T-helper 1 cell (primary cell): ENCODE results near the gene ALKBH2.

Experiments
- DNase-seq, 5 donors: peaks; one replicate each; pipeline ENCODE4 v3.0.0-alpha.2; 2012 to 2020
- total RNA-seq, 4 donors: gene quantifications; one replicate each; lab custom pipeline; 2026; lab: John Stamatoyannopoulos, UW

ALKBH2 gene
- total RNA-seq: 5.1 to 8.9 (median 6.2) reads per million in 4 donors

DNA sequence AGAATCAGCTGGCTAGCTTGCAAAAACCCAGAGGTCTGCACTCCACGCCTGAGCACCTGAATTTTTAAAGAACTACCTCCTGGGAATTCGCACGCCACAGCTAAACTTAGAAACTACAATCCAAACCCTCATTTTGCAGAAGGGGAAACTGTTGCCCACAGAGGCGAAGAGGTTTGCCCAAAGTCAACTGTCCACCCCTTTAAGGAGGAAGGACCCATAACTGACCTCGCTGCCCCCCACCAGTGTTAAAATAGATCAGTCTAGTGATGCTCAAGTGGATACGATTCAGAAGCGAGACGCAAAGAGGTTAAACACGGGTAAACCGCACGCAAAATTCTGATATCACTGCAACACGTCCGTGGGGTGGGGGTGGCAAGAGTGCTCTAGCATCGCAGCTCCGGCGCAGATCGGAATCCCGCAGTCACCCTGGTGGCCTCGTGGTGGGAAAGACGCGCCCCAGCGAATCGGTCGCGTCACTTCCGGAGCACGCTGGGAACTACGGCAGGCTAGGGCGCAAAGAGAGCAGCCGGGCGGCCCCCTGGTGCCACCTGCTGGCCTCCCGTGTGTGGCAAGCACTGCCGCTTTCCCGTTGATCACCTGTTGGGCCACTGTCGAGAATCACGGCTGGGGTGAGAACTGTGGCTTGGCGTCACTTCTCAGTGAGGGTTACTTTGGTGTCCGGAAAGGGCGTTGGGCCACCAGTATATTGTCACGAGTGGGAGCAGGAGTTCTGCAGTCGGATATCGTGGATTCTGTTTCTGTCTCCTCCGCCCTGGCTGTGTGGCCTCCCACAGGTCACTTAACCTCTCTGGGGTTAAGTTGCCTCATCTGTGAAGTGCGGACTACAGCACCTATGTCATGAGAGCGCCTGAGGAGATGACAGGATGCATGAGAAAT, at the start of gene ALKBH2:
Gene ALKBH2, minus strand, starts transcription at position 451 of the 897 bp plus-strand sequence. CDS start 686 bp downstream, outside the sequence.
- peak; percentile 89 to 94 (median 93) for DNase-seq

DNA sequence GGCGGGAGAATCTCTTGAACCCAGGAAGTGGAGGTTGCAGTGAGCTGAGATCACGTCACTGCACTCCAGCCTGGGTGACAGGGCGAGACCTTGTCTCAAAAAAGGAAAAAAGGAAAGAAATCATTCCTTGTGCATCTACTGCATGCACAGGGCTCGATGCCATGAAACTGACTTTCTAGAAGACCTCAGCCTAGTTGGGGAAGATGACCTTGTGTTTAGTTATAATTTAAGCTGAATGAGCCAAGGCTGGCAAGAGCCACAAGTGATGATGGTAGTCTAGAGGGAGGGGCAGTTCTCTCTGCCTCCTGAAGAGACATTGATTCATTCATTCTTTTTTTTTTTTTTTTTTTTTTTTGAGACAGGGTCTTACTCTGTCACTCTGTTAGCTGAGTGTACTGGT, 47.3 kb upstream of the ALKBH2 start:
- DNase-seq: no peak

GRCh38 chr12:109139791-109140190, 46.5 kb upstream of the ALKBH2 start:
- DNase-seq: no peak

- no peak for DNase-seq
Measured at GRCh38 chr12:109139360-109139759, 46.1 kb upstream of the ALKBH2 start.

GRCh38 chr12:109137055-109137454, 43.8 kb upstream of the ALKBH2 start:
- DNase-seq: no peak

DNA sequence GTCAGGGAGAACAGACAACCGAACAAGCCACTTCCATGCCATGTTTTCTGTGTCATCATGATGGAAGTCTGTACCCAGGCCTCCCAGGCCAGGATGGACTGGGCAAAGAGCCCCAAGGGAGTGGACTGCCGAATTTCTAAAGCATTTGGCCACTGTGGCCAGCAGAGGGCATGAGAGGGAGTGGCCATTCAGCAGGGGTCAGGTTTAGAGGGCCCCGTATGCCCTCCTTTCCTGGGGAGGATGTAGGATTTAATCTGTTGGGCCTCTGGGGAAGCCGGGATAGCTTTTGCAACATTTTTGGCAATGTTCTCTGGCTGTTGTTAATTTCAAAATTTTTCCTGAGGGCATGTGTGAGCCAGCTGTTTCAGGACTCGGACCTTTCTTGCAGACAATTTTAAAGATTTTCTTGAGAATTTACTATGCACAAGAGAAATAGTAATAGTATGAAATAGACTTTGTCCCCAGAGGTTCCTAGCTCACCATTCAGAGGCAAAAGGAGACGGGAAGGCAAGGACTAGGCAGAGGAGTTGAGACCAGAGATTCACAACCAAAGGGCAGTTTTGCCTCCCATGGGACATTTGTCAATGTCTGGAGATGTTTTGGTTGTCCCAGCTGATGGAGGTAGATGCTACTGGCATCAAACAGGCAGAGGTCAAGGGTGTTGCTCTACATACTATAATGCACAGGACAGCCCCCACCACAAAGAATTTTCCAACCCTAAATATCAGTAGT, 41.1 kb upstream of the ALKBH2 start:
- no peak for DNase-seq

- no peak for DNase-seq
Measured at GRCh38 chr12:109131154-109132050, 38.1 kb upstream of the ALKBH2 start.

DNA sequence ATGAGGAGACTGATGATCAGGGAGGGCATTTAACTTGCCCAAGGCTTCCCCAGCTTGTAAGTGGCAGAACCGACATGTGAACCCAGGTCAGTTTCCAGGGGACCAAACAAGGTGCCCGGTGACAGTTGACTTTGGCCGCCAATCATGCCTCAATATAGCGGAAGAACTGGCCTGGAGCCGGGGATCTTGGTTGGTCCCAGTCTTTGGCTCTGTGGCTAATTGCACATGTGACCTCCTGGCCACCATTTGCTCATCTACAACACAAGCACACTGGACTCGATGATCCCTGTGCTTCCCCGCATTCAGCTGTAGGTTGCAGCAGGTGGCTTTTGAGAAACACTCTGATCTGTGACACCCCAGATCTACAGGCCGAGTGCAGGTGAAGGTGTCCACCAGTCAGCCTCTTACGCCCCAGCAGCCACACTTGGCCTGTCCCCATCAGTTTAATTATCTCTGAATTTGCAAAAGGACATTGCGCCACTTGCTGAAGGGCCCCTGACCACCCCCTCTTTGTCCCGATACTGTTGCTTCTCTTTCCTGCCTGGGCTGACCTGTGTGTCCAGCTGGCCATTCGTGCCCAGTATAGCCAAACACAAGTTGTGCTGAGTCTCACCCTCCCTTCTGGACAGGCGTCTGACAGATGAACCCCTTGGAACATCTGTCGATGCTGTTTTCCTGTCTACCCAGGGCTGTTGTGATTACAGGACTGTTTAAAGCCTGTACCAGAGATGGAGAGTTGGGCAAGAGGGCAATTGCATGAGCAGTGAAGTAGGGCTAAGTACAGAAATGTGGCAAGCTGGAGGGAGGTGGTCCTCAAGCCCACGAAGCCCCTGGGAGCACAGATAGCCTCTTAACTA, 37.3 kb upstream of the ALKBH2 start:
- no peak for DNase-seq

- no peak for DNase-seq
Measured at GRCh38 chr12:109127533-109128242, 34.4 kb upstream of the ALKBH2 start.

GRCh38 chr12:109126784-109127183, 33.5 kb upstream of the ALKBH2 start:
- DNase-seq: no peak

GRCh38 chr12:109125791-109126190, 32.5 kb upstream of the ALKBH2 start:
- no peak for DNase-seq

- DNase-seq: no peak
Measured at GRCh38 chr12:109124878-109125648, 31.8 kb upstream of the ALKBH2 start.

GRCh38 chr12:109121346-109121880, 28.1 kb upstream of the ALKBH2 start:
- DNase-seq: no peak

DNA sequence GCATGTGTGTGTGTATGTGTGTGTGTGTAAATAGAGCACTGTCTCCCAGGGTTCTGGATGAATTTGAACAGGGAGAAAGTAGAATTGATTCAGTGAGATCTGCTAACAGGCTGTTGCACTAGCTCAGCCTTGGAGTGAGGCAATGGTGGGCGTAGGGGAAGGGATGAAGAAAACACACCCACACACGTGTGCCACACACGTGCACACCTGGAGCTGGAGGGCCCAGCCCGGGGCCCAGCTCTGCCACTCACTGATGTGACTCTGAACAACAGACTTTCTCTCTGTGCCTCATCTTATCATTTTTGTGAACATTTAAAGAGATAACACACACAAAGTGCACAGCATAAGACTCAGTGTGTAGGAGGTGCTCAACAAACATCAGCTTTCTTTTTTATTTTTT, 27.3 kb upstream of the ALKBH2 start:
- no peak for DNase-seq

DNA sequence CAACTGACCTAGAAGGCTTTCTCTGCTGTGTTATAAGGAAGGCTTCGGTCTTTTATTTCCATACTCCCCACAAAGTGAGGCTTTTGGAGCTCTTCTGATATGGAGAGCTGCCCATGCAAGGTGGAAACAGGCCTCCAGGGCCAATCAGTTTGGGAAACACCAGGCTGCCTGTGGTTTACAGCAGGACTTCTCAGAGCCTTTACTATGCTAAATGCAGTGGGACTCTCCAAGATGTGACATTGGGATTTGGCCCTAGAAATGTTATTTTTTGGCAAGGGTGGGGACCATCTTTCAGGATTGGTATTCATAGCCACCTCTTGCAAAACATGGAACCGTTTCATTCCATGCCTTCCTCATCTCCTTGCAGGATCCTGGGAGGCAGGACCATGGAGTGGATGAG, 26.8 kb upstream of the ALKBH2 start:
- no peak for DNase-seq

DNA sequence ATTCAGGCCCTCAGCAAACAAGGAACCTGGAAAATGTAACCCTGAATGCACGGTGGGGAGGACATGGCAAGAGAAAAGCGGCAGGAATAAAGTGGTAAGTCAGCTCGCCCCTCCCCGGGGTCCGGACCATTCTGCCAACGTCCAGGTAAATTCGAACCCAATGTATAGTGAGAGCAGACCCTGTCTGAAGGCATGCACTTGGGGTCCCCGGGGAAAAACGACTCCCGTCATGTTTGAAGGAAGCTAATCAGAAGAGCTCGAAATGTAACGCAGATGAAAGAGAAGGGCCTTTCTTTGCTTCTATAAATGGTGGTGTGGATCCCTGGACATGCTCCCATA, 23.3 kb upstream of the ALKBH2 start:
- no peak for DNase-seq

GRCh38 chr12:109115758-109116610, 22.7 kb upstream of the ALKBH2 start, which contains the start of gene ACACB:
TSS of gene ACACB (plus strand) at chr12:109116587. CDS start at chr12:109139406, 22,819 bp downstream.
- no peak for DNase-seq

GRCh38 chr12:109115404-109115757, 22.1 kb upstream of the ALKBH2 start:
- DNase-seq: no peak

DNA sequence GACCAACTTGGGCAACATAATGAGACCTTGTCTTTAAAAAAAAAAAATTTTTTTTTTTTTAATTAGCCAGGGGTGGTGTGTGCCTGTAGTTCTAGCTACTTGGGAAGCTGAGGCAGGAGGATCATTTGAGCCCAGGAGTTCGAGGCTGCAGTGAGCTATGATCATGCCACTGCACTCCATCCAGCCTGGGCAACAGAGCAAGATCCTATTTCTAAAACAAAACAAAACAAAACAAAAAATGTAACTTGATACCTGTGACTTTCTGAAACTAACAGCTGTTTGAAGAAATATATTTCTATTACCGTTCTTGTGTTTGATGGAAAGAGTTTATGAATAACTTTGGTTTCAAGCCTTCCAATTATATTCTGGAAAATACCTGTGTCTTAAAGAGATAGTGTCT, 21.4 kb upstream of the ALKBH2 start:
- no peak for DNase-seq
